ENCODE results near the gene MORC2. TPM values are rescaled to one million over a fixed set of nuclear protein-coding genes. Genes with fewer than 3 reads are reported as not detected.

The MORC2 gene
- total and polyA plus RNA-seq, 2 of the 13 experiments (the other 11 are each of a cell fraction or from before 2014, with no cell fraction given), result 11.9 to 18.3 TPM

GRCh38 chr22:30881361-30882183 lies 87.0 kb downstream of the MORC2 start (continued):
- TF ChIP-seq DZIP1 (CRISPR knock-in tag; IDR thresholded peaks at IDR 0.05) (no peak), ZNF878 (CRISPR knock-in tag; IDR thresholded peaks at IDR 0.05) (no peak), TEAD3 (CRISPR knock-in tag; optimal IDR thresholded peaks at IDR 0.05; ENCODE audit: borderline replicate concordance) (no peak), ZBTB25 (CRISPR knock-in tag; IDR thresholded peaks at IDR 0.05) (no peak), THAP7 (CRISPR knock-in tag; IDR thresholded peaks at IDR 0.05) (no peak), PBX3 (CRISPR knock-in tag; IDR thresholded peaks at IDR 0.05; ENCODE audit: borderline replicate concordance) (no peak), ZNF782 (CRISPR knock-in tag; IDR thresholded peaks at IDR 0.05; ENCODE audit: borderline replicate concordance) (no peak; the same call in 1 of the 2 replicates), ZNF605 (CRISPR knock-in tag; IDR thresholded peaks at IDR 0.05) (no peak), RBFOX2 (IDR thresholded peaks at IDR 0.05; ENCODE audit: low read depth, low read length) (peak; percentile 69), ATF4 (CRISPR knock-in tag; IDR thresholded peaks at IDR 0.05) (no peak), ZNF678 (CRISPR knock-in tag; IDR thresholded peaks at IDR 0.05) (no peak), CSRNP2 (CRISPR knock-in tag; conservative IDR thresholded peaks at IDR 0.05; ENCODE audit: low read depth) (no peak), REXO4 (CRISPR knock-in tag; IDR thresholded peaks at IDR 0.05; ENCODE audit: borderline replicate concordance) (no peak), POGK (CRISPR knock-in tag; conservative IDR thresholded peaks at IDR 0.05) (no peak), ZBTB3 (CRISPR knock-in tag; IDR thresholded peaks at IDR 0.05; ENCODE audit: borderline replicate concordance, low read depth) (no peak)

All from HepG2 (cell line).